HG02763 (cell line): ENCODE data around the gene ADAMTS17.
"Not testable (repeated sequence)": the region's sequence is repeated elsewhere in the genome, so short reads cannot be mapped to it uniquely, and the experiment has no call there.

Experiments
- ATAC-seq: cut with Tn5 transposase; IDR thresholded peaks from one replicate; pipeline ENCODE4 v1.9.1; 2021; ENCODE audit warnings: mild to moderate bottlenecking, moderate library complexity; ENCODE audit not compliant: unreplicated experiment

ADAMTS17 gene

DNA sequence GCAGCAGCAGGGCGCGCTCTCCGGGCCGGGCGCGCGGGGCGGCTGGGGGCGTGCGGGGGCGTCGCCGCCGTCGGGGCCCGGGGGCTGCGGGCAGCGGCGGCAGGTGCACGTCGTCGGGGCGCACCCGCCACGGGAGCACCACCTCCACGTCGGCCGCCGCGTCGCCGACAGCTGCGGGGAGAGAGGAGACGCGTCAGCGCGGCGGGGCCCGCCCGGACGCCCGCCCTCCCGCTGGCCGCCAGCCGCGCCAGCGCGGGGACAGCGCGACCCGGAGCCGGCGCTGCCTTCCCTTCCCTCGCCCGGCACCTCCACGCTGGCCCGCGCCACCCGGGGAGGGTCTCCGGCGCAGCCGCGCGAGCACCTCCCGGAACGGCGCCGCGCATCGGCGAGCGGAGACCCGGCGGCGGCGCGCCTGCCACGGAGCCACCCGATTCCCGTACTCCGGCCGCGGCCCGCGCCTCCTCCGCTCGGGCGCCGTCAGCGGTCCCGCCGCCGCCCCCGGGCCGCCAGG is 481 bp downstream of the ADAMTS17 start:
- ATAC-seq: no peak

DNA sequence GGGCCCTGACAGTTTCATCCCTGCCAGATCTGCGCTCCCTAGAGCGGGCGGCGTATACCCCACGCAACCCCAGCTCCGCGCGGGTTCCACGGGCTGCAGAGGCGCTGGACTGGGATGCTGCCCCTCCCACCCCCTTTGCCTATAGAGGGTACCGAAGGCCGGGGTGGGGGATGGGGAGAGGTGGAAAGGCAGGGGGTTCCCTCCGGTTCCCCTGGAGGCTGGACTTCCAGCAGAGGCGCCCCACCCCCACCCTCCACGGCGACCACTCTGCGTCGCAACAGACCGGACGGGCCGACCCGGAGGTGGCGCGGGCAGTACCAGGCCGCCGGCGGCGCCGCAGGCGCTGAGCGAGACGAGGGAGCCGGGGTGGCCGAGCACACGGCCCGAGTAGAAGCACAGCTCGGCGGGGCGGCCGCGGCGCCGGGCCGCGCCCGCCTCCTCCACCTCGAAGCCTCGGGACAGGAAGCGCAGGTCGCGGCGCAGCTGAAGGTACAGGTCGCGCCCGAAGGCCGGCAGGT is 995 bp downstream of the ADAMTS17 start:
- ATAC-seq: no peak

DNA sequence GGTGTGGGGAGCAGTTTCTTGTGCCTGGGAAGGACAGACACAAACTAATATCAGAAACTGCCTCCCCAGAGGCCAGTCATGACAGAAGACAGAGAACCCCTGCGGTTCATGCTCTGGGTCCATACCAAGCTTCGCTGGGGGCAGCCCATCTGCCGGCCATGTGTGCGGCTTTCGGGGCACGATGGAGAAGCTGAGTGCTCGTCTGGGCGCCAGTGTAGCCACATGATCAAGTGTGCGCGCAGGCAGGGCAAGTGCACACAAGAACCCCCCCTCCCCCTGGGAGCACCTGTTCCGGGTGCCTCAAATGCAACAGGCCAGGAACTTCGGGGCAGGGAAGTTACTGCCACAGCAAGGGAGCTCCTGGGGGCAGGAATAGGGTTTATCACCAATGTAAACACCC is 1.8 kb downstream of the ADAMTS17 start:
- no peak for ATAC-seq

DNA sequence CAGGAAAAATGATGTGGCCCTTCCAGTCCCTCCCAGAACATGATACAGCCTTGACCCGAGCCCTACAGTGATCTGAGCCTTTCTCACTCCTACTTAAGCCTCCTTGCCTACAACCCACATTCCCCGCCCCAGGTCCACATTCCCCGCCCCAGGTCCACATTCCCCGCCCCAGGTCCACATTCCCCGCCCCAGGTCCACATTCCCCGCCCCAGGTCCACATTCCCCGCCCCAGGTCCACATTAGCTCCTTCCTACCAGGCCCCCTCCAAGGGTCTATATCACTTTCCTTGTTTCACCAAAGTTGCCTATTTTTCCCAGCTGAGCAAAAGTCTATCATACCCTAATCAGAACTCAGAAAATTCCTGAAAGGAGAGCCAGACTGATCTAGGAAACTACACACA is 2.3 kb downstream of the ADAMTS17 start:
- not testable (repeated sequence) for ATAC-seq

DNA sequence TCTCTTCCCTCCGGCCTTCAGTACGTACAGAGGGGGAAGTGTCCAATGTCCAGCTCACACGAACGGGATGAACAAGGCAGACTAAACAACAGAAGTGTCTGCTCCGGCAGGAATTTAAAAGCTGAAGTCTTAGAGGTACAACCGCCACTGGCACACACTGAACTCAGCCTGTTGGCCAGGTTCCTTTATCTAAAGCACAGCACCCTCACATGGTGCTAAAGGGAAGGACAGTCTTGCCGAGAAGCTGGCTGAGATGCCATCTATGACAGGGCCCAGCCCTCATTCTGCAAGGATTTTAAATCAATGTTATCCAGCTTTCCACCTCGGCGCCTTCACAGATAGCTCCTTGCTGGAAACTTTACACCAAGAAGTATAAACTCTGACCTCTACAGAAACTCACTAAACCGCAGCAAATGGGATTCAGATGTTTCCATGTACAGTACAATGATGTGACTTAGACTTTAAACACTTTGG is 2.8 kb downstream of the ADAMTS17 start:
- no peak for ATAC-seq

DNA sequence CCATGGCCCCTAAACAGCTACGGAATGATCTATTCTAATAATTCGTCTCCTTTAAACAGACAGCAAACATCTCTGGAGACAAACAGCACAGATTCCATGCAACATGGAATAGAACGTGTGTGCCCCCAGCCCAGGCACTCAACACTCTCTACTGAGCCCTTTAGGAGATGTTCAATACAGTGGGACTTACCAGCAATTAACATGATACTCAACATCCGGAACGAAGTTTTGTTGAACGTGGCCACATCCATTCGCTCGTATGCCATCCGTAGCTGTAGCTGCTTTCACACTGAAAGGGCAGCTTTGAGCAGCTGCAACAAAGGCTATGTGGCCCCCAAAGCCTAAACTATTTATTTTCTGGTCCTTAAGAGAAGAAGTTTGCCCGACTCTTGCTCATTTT is 3.5 kb downstream of the ADAMTS17 start:
- ATAC-seq: no peak

DNA sequence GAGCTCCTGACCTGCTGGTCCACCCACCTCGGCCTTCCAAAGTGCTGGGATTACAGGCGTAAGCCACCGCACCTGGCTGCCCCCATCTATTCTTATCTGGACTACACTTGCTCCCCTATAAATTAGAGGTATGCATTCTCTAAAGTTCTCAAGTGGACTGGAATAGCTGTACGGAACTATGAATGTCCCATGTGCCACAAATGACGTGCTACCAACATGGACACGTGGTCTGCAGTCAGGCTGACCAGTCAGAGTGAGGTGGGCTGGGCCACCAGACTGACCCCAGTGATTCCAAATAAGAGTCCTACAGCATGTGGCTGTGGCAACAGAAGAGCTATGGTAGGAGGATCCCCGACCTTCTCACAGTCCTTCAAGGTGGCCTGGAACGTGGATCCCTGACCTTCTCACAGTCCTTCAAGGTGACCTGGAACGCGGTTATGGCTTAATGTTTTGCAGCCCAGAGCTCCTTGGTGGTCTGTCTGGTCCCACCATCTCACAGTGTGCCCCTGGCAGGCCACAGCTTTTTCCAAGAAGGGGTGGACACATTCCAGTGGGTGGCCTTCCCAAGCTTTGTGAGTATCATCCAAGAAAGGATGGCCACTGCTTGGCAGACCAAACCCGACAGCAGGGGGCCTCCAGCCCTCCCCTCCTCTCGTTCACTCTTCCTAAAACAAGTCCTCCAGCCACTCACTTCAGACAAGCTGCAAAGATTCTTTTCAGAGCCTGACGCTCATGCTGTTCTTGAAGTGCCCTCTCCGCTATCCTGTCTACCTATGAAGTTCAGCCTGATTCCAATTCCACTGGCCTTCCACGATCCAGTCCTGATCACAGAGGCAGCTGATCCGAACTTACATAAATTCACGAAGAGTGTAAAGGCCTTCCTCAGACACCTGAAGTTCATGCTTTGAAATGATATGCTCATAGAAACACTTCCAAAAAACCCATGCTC is 4.4 kb downstream of the ADAMTS17 start:
- ATAC-seq: no peak

DNA sequence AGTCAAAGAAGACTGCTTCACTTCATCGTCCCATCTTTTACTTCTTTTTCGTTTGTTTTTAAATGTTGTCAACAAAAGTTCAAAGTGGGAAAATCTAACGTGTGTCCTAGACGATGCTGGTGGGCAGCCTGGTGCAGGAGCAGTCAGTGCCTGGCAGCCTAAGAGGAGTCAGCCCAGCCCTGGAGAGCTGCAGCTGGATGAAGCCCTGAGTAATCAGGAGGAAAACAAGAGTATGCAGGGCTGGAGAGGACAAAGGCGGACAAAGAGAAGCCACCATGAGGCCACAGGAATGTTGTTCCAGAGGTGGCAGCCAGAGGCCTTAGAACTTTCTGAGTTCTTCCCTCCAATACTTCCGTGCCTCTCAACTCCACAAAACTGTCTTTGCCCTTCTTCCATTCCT is 5.7 kb downstream of the ADAMTS17 start:
- ATAC-seq: no peak

DNA sequence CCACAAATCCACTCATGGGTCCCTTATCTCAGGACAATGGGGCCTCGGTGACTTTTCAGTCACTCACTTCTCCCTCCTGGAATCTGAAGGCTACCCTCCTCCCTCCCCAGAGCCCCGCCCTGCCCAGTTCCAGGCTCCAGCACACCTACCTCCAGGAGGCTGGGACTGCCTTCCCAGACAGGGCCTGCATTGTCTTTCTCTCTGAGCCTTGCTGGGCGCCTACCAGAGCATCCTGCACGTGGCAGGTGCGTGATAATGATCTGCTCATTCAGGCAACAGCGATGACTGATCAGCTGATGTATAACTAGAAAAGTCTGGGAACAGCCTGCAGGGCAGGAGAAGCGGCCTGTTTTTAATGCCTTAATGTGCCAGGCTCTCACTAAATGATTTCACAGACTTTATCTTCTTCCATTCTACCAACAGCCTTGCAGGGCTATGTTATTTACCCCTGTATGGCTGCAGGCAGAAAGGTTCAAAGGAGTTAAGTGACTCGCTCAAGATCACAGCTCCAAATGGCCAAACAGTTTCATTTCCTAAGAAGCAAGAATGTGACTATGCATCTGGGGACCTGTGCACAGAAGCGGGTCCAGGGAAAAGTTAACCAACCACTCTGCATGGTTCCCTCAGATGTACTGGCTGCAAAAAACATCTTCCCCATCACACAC is 6.3 kb downstream of the ADAMTS17 start:
- no peak for ATAC-seq

DNA sequence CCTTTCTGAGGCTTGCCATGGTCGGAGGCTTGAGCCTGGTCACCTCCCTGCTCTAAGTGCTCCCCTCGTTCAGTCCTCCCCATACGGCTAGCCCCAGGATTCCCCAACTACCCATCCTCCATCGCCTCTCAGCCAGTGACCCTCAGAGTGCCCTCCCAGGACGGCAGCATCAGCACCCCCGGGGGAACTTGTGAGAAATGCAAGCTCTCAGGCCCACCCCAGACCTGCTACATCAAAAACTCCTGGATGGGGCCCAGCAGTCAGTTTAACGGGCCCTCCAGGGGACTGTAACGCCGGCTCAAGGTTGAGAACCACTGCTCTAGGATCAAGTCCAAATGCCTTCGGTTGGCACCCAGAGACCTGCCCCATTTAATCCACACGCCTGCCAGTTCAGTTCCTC is 6.9 kb downstream of the ADAMTS17 start:
- no peak for ATAC-seq

DNA sequence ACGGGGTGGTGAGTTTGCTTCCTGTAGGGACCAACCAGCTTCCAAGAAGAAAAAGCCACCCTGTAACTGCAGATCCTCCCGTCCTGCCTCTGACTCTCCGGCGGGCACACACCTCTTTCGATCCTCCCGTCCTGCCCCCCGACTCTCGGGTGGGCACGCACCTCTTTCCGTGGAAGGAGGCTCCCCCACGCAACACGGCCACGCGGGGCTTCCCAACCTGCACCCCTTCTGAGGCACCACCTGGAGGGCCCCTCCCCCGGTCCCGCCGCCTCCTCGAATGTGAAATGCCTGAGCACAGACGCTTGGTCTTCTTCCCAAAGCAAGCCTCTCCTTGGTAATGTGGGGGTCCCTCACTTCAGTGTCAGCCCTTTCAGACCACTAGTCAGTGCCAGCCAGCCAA is 7.3 kb downstream of the ADAMTS17 start:
- ATAC-seq: no peak

DNA sequence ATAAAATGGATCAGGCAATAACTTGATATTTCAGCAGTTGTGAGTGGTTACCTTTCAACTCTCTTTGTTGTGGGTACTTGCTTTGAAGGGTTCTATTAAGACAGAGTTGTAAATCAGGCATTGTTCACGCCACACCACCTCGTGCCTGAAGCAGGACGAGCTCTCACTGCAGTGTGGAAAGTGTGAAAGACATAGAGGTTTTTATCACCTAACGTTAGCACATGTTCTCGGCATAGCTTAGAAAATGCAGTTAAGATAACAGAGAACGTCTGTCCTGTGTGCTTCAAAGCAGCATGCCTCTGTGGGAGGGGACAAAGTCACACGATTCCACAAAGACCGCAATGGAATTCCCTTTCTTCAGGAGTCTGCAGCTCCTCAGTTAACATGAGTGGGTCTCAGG is 7.8 kb downstream of the ADAMTS17 start:
- no peak for ATAC-seq

DNA sequence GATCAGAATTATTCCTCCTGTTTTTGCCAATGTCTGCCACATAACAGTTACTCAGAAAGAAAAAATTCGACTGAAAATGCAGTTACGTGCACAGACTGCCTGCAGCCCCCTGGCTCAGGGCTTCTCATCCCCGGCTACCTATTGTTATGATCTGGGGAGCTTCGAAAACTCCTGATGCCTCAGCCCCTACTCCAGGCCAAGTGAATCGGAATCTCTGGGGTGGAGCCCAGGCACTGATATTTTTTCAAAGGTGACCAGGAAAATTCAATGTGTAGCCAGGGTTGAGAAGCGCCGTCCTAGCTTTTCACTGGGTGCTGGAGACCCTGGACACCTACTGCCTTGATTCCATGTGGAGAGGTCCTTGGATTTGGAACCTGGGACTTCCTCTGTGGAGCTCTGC is 8.5 kb downstream of the ADAMTS17 start:
- ATAC-seq: no peak

DNA sequence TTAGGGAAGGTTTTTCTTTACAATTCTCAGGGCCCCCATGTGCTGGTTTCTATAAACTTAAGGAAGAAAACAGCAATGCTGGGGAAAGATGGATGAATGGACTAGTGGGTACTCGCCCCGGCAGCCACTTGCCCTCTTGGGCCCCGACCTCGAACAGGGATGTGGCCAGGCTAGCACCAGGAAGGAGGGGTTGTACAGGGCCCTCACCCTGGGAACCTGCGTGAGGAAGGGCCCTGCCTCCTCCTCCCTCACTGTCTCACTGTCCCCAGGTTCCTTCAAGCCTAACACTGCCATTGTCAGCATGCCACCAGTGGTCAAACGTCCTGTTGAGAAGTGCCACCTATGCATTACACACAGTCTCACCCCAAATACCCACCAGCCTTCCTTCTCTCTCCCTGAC is 9.1 kb downstream of the ADAMTS17 start:
- ATAC-seq: no peak

DNA sequence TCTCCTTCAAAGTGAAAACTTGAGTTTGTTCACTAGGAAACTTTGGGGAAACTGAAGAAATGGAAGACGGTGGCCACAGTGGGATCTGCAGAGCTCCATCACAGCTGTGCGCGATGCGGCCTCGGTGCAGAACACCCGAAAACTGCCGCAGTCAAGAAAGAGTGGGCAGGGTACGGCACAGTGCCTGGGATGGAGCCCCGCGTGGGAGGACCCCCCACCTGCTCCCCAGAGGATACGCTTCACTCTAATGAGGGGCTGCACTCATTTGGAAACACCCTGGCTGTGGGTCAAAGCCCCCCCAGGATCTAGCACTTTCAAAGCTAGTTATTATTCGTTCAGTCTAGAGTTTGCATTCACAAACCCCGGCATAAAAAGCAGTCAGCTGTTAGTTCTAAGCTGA is 9.5 kb downstream of the ADAMTS17 start:
- no peak for ATAC-seq

DNA sequence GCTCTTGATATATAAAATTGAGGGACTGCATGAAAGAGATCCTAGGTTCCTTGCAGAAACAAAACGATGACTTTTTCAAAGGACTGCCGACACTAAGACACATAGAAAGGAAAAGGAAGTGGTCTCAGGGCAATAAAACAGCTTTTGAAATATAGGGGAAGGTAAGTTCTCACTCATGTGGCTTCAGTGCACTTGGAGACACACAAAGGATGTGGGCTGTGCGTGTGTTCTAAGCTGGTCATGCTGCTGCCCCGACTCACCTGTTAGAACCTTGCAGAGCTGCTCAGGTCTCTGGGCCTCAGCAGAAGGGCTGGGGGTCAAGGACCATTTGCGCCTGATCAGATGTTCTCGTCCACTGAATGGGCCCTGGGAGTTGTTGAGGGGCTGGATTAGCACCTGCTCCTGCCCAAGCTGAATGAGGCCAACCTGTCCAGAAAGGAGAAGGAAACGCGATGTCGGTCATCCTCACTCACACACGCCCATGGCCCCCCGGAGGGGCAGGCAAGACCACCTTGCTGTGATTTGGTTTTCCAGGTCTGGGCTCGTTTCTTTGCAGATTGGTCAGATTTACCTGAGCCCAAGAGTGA is 11.1 kb downstream of the ADAMTS17 start:
- no peak for ATAC-seq

DNA sequence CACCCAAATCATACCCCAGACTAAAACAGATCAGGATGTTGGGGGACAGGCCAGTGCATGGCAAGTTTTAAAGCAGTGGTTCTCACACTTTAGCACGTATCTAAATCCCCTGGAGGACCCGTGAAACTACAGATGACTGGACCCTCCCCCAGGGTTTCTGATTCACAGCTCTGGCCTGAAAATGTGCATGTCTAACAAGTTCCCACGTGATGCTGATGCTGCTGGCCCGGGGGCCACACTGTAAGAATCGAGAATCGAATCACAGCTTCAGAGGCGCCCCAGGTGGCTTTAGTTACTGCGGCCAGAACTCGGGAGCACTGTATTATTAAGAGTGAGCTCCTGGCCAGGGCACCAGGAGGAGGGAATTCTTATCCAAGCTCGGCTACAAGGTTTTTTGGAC is 11.6 kb downstream of the ADAMTS17 start:
- ATAC-seq: no peak

DNA sequence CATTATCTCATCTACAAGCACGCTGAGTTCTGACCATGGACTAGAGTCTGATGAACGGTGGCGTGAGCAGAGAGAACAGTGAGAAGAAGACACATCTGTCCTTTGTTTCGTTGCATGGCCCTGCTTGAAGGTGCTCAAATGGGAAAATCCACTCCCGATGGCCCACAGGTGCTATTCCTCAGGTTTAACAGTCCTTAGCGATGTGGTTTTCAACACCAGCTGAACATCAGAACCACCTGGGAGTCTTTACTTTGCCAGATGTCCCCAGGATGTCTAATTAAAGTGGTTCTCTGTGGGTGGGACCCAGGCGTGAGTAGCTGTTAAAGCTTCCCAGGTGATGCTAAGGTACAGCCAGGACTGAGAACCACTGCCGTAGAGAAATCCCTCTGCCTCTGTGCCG is 13.0 kb downstream of the ADAMTS17 start:
- ATAC-seq: no peak

DNA sequence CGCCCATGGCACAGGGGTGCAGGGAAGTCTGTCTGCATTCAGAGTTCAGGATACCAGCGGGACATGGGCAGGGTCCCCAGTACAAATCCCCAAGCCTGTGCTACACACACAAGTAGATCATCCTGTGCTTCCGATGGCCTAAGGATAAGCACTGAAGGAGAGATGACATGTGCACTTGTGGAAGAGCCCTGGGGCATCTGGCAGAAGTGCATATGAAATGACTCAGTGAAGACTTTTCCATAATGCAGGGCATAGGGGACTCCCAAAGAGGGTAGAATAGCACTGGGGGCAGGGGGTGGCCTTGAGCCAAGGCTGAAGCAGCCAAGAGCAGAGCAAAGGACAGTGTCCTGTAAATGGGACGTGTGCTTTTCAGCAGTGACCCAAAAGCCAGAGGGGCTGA is 22.9 kb downstream of the ADAMTS17 start:
- ATAC-seq: no peak

DNA sequence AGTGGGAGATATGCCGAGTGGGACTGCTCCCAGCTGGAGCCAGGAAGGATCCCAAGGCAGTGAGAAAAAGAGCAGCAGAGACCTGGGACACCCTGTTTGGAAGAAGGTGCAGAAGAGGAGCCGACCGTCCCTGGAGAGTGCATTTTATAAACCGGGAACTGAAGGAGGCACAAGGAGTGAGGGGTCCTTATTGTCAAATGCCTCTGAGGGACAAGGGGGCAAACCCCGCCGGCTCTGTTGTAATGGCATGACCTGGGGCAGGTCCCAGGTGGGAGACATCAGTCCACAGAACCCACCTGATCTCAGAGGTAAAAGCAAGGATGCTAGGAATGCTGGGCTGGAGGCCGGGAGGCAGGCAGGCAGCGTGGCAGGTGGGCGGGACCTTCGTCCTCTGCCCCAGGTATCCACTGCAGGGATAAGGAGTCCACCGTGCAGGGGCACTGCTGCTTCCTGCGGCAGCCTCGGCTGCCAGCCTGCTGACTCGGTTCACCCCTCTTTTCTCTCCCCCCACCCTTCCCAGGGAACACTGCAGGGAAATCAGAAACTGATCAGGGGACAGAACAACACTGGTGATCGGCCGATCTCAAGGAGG is 26.9 kb downstream of the ADAMTS17 start:
- no peak for ATAC-seq
